GM18907 (cell line): ENCODE data around the gene CFAP77.
A peak's percentile ranks its signal among the peaks of the same experiment; 100 is the strongest.
"Not testable (repeated sequence)": the region's sequence is repeated elsewhere in the genome, so short reads cannot be mapped to it uniquely, and the experiment has no call there.

Source experiments
- ATAC-seq: cut with Tn5 transposase; IDR thresholded peaks from one replicate; pipeline ENCODE4 v1.9.1; 2021; ENCODE audit warnings: mild to moderate bottlenecking, moderate library complexity; ENCODE audit not compliant: unreplicated experiment

The CFAP77 gene

DNA sequence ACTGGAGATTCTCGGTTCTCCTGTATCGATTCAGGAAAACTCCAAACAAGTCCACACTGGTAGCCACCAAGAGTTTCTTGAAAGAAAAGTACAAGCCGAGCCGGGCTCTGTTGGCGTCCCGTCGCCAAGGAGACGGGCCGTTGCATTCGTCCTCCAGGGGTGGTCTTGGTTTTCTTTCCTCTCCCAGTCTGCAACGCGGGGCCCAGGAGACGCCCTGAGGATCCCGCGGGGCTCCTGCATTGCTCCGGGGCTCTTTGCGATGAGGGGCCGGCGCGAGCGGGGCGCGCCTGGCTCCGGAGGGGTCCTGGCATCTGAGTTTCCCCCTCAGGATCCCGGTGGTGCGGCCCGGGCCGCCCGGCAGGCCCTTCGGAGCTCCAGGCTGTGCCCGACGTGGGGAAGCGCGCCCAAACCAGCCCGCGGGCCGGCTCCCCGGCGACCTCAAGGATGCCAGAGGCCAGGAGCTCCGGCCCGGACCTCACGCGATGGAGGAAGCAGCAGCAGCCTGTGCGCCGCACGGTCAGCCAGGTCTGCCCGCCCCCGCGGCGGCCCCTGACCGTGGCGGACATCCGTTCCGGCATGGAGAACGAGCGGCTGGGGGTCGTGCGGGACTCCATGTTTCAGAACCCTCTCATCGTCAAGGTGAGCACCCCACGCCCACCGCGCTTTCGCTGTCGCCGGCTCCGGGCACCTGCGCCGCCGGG lies at the start of gene CFAP77:
Gene CFAP77, plus strand, starts transcription at position 384 of the 701 bp plus-strand sequence. Its CDS starts 61 bp downstream, at position 445.
- no peak for ATAC-seq

DNA sequence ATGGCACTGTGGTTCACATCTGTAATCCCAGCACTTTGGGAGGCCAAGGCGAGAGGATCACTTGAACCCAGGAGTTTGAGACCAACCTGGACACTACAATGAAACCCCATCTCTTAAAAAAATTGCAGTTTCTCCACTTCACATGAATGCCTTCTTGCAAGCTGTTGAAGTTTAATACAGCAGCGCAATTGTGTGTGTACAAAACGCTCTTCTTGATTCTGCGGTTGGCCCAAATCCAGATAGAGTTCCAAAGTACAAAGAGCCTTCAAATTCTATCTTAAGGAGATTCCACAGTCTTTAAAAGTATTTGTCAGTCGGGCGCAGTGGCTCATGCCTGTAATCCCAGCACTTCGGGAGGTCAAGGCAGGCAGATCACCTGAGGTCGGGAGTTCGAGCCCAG lies 45.9 kb upstream of the CFAP77 start:
- no peak for ATAC-seq

DNA sequence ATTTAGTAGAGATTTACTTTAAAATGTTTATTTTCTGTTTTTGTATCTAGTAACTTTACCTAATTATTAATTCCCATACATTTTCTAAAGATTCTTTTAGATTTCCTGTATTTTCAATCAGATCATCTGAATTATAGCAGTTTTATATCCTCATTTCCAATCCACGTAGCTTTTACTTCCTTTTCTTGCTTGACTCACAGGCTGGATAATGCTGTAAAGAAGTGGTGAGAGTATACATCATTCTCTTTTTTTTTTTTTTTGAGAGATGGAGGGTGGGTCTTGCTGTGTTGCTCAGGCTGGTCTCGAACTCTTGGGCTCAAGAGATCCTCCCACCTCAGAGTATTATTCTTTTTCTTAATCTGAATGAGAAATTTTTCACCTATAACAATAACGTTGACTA lies 44.0 kb upstream of the CFAP77 start:
- ATAC-seq, result no peak

DNA sequence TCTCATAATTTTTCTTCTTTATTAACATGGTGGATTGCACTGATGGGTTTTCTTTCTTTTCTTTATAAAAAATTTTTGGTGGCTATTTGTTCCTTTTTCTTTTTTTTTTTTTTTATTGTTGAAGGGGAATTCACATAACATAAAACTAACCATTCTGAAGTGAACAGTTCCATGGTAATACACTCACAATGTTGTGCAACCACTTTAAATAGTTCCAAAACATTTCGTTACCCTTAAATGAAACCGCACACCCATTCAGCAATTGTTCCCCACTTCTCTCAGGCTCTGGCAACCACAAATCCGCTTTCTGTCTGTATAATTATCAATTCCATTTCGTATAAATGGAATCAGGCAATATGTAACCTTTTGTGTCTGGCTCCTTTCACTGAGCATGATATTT lies 43.5 kb upstream of the CFAP77 start:
- no peak for ATAC-seq

DNA sequence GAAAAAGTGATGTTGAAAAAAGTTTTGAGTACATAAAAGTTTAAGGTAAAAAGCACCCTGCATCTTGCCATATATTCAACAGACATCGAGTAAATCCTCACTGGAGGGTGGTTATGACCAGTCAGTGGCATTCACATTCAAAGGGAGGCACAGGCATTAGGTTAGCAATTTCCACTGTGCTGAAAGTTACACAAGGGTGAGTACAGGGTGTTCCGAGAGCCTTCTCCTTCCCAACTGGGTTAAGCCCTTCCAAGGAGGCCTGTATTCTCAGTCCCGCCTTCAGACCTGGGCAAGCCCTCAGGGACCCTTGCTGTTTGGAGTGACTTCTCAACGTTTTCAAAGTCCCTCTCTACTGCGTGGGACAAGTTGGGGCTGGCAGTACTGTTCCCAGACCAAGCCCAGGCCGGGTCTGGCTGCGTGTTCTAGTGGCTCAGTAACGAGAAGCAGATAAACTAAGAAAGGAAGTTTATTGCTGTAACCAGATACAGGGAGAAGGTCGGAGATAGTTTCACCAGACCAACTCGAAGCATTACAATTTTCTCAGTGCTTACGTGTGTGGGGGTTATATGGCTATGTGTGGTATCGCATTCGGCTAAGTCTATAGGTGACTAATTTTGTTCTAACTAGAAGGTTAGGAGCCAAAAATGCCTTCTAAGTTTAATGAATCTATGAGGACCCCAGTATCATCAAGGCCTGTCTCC lies 42.2 kb upstream of the CFAP77 start:
- ATAC-seq, result no peak

DNA sequence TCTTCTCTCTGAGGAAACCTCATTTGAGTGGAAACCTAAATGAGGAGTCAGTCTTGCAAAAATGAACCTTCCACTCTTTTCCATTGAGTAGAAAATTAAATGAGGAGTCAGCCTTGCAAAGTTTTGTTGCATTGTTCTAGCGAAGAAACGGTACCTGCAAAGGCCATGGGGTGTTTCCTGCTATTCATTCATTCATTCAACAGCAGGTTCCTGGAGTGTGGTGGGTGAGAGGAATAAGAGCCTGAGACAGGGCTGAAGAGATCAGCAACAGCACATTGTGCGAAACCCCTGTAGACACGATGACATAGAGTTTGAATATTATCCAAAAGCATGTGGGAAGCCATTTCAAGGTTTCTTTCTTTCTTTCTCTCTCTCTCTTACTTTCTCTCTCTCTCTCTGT lies 40.6 kb upstream of the CFAP77 start:
- ATAC-seq, result no peak

DNA sequence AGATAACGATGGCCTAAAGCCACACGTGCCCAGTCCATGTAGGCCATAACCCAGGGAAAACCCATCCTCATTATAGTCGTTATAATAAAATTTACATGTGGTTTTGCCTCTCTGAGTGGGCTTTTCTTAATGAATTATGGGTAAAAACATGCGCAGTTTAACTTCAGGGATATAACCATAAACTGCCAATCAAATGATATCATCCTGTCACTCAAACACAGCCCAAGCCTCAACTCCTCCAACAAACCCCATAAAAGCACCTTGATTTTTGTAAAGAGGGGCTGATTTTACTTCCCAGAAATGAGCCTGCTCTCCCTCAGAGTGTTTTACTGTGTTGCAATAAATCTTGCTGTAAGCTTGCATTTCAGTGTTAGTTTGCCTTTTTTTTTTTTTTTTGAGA lies 39.4 kb upstream of the CFAP77 start:
- ATAC-seq, result no peak

DNA sequence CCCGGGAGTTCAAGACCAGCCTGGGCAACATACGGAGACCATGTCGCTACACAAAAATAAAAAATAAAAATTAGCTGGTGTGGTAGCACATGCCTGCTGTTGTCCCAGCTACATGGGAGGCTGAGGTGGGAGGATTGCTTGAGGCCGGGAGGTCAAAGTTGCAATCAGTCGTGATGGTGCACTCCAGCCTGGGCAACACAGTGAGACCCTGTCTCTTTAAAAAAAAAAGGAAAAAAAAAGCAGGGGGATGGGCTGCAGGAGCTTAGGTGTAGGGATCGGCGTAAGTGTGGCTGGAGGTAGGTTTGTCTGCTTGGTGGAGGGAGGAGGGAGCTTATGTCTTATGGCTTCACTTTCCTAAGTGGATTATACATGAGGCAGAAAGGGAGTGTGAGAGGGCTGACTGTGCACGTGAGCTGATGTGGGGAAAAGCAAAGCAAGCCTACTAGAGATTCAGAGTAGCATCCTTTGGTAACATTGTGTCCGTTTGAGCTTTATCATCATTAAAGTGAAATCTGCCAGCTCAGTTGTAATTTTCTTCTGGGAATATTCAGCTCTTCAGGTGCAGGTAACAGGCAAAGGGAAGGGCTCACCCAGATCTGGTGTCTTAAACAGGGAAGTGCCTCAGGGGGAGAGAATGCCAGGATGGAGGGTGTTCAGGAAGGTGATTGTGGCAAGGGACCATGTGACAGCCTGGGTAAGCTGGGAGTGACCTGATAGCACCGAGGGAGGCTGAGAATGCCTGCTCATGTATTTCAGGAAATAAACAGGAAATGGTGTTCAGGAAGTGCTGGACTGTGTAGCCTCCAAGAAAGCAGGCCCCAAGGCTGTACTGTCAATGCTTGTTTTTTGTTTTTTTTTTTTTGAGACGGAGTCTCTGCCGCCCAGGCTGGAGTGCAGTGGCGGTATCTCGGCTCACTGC lies 37.6 kb upstream of the CFAP77 start:
- no peak for ATAC-seq

DNA sequence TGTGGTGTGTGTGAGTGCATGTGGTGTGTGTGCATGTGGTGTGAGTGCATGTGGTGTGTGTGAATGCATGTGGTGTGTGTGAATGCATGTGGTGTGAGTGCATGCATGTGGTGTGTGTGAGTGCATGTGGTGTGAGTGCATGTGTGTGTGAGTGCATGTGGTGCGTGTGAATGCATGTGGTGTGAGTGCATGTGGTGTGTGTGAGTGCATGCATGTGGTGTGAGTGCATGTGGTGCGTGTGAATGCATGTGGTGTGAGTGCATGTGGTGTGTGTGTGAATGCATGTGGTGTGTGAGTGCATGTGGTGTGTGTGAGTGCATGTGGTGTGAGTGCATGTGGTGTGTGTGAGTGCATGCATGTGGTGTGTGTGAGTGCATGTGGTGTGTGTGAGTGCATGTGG lies 32.2 kb upstream of the CFAP77 start:
- ATAC-seq, result not testable (repeated sequence)

DNA sequence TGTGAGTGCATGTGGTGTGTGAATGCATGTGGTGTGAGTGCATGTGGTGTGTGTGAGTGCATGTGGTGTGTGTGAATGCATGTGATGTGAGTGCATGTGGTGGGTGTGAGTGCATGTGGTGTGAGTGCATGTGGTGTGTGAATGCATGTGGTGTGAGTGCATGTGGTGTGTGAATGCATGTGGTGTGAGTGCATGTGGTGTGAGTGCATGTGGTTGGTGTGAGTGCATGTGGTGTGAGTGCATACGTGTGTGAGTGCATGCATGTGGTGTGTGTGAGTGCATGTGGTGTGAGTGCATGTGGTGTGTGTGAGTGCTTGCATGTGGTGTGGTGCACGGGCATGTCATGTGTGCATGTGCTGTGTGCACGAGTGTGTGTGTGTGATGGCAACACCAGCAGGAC lies 31.6 kb upstream of the CFAP77 start:
- not testable (repeated sequence) for ATAC-seq

DNA sequence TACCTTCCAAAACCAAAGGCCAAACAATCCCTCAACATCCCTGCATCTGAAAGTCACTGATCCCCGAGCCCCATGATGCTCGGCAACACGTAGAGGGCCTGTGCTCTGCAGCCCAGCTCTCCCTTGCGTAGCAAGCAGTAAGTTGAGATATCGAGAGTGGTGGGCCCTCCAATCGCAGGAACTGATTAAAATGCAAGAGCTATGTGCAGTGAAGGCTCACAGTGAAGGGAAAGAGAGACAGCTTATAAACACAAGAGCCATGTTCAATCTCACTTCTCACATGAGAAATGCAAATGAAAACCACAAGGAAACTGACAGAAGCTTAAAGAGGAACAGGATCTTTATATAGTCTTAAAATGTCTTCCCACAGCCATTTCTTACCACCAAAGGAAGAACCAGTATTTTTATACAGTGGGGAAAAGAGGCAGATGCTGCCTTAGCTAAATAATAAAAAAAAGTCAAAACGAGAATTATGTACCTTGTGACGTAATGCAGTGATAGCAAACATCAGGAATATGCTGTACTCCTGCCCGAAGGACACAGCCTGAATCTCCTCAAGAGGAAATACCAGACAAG lies 28.0 kb upstream of the CFAP77 start:
- peak; percentile 60 for ATAC-seq

DNA sequence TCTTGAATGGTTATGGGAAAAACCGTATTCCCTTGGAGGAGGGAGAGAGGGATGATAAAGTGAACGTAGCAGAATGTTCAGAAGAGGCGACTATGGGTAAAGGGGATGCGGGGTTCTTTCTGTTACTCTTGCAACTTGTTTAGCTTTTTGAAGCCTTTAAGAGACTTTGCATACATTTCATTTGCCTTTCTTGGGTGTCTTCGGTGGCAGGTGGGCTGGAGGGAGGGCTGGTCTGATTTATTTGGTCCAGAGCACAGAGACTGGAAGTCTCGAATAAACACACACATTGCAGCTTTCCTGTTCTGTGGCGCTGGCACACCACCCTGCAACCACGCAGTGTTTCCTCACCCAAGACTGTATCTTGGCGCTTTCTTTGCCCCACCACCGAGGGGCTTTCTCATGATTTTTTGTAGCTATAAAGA lies 26.5 kb upstream of the CFAP77 start:
- peak; percentile 44 for ATAC-seq

DNA sequence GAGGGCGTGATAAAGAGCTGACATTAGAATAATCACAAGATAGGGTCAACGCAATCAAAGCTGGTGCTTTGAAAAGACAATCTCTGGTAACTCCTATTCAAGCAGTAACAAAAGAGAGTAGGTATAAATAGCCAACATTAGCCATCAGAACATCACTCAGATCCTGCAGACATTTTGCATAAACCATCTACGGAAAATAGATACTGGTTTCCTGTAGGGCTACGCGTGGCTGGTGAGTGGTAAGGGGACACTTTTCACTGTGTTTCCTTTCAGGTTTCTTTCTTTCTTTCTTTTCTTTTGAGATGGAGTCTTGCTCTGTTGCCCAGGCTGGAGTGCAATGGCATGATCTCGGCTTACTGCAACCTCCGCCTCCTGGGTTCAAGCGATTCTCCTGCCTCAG lies 25.6 kb upstream of the CFAP77 start:
- peak; percentile 39 for ATAC-seq

DNA sequence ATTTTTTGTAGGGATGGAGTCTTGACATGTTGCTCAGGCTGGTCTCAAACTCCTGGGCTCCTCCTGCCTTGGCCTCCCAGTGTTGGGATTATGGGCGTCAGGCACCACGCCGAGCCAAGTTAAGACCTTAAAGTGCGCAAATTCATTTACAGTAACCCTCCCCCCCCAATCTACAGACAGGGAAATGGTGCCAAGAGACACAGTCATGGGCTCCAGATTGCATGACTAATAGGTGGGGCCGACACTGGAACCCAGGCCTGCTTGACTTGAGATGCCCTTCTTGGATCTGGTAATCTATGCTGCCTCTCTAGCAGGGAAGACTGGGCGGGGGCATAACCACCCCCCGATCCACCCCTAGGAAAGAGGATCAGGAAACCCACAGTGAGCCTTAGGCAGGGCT lies 22.9 kb upstream of the CFAP77 start:
- no peak for ATAC-seq

DNA sequence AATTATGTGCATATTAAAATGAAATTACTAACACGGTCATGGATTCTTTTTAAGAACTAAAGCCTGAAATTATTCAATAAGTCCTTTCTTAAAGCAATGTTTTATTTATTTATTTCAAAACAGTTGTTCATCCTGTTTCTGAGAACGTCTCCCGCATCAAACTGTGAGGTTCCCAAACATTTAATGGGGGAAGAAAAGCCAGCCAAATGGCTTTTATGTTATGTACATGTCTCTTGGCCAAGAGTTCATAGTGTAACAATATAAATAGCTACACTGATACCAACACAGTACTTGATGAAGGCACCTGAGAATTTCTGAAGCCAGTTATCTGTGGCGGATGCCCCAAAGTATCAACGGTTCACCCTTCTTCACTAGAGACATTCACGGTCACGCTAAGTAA lies 19.0 kb upstream of the CFAP77 start:
- ATAC-seq, result no peak

DNA sequence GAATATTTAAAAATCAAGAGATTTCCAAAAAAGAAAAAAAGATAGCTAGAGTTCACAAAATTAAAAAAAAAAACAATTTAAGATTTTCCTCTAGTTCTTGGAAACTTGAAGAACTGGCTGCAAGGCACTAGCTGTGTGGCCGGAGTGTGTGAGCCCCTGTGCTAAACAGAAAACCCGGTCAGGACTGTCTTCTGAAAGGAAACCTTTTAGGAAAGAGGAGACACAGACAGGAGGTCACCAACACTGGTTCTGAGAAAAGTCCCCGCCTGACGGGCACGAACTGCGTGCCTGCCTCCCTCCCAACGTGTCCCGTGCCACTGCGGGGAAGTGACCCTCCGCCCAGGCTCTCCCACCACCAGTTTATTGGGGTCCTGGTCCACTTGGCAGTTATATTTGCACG lies 18.6 kb upstream of the CFAP77 start:
- ATAC-seq, result no peak

DNA sequence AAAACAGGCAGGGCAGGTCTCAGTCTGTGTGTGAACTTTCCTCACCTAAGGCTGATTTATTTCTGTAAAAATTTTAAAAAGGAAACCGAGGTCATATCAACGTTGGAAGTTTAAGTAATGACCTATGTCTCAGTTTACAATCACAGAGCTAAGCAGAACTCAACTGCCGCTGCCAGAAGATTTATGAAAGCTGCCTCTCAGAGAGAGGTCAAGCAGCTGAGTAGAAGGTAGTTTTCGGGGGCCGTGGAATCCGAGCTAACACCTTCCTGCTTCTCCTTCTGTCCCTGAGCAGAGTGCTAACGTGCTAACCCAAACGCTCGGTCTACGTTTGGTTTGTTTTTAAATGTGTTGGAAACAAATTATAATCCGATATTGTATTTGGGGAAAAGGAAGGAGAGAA lies 14.5 kb upstream of the CFAP77 start:
- no peak for ATAC-seq

DNA sequence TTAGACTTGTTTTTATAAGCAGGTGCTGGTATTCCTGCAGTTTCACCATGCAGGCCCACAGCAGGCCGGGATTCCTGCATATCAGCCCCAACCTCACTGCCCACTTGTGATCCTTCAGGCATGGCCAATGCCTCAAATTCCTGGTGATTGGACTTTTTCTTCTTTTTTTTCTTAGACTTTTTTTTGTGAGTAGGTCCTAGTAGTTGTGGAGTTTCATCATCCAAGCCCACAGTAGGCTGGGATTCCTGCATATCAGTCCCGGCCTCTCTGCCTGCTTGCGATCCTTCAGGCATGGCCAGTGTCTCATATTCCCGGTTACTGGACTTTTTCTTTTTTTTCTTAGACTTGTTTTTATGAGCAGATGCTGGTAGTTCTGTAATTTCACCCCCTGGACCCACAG lies 8.2 kb upstream of the CFAP77 start:
- no peak for ATAC-seq

DNA sequence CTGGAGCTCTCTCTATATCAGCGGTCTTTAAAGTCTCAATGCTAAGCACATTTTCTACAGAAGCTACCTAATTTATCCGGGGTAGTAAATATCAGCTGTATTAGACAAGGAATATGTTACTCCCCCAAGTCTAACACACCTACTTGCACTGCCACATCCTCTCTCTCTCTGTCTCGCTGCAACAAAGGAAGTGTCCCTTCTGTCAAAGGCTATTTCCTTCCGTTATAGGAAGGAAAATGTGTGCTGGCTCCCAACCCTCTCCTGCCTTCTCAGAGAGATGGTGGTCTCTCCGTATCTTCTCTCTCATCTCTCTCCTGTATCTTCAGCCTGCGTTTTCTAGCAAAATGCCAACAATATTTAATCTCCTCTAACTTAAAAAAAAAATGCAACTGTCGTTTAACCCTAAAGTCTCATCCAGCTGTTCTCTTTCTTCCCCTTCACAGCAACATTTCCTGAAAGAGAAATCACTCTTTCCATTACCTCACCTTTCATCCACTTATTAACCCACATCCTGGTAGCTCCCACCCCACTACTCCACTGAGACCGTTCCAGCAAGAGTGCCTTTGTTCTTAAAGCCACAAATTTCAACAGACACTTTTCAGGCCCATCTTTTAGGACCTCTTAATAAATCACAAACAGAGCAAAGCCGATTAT lies 5.7 kb upstream of the CFAP77 start:
- no peak for ATAC-seq

DNA sequence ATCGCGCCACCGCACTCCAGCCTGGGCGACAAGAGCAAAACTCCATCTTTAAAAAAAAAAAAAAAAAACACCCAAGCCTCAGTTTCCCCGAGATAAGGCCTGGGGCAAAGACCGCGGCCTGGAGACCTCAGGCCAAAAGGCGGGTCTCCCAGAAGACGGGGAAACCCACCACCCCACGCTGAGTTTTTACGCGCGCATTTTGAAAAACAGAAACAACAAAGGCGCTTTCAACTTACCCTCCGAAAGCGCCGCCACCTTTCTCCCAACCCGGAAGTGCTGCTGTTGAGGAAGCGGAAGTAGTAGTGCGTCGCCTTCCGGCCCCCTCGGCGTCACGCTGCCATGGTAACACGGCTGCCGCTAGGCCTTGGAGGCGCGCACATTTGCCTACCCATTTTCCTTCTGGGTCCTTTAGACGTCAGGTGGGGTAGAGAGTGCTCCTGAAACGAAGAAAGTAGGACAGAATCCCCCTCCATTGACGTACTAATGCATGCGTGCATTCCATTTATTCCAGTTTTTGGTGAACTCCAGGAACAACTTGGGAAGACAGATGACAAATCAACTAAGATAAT lies 3.4 kb upstream of the CFAP77 start, which contains the start of gene TTF1:
Gene TTF1, minus strand, starts transcription at position 287 of the 569 bp plus-strand sequence. CDS start 4,019 bp downstream, outside the sequence.
- ATAC-seq, result peak; percentile 70
